Endothelial cell of umbilical vein (primary cell): ENCODE results near the gene DLGAP1. TPM values are rescaled to one million over a fixed set of nuclear protein-coding genes. Genes with fewer than 3 reads are reported as not detected.

ENCODE experiments used
- BruUV-seq: library from RNA; stranded (reverse); fragments of 400-500 nt; replicated peaks from 2 replicates; lab custom pipeline; 2021; lab: Mats Ljungman, UMichigan
- CTCF ChIA-PET: fragments of 300-600, 350-600 bp; sonication (Branson Sonifier 250); formaldehyde crosslinking; loops from one replicate; lab custom pipeline; 2021; ENCODE audit warnings: antibody characterized with exemption, inconsistent platforms; lab: Charles Lee
- POLR2A ChIA-PET: fragments of 300-600, 350-600 bp; sonication (Branson Sonifier 250); formaldehyde crosslinking; loops from one replicate; lab custom pipeline; 2021; ENCODE audit warnings: antibody characterized with exemption, inconsistent platforms; lab: Charles Lee
- DNase-seq: peaks from one replicate; pipeline ENCODE4 v3.0.0-alpha.2; 2011; ENCODE audit warnings: low read depth, low spot score
- FAIRE-seq: peaks from 2 replicates; lab custom pipeline; 2011; peaks lifted over from hg19 to GRCh38; lab: Jason Lieb, UNC
- H2AFZ ChIP-seq: 2 replicates; pipeline ENCODE4 v1.6.0; 2012; ENCODE audit warnings: low read depth, low read length, control low read depth, inconsistent platforms
- H3K27ac ChIP-seq: 2 replicates; pipeline ENCODE4 v1.5.1; 2011; ENCODE audit warnings: low read depth, mild to moderate bottlenecking, control low read depth, low read length, moderate library complexity; ENCODE audit not compliant: insufficient read depth
- H3K27me3 ChIP-seq, 2 experiments: 2 replicates each; pipeline versions ENCODE4 v1.6.0 to v1.6.1; 2011; ENCODE audit warnings: low read length in 2 of 2, mixed read lengths in 1 of 2; ENCODE audit not compliant: control insufficient read depth in 2 of 2, insufficient read depth in 2 of 2
- H3K36me3 ChIP-seq, 2 experiments: 2 replicates in 1 of 2; 3 replicates in 1 of 2; pipeline ENCODE4 v1.5.1; 2011; ENCODE audit warnings: low read length in 2 of 2, mild to moderate bottlenecking in 1 of 2, moderate library complexity in 1 of 2; ENCODE audit not compliant: control insufficient read depth in 2 of 2, insufficient read depth in 2 of 2; ENCODE audit errors: extremely low read depth in 1 of 2
- H3K4me1 ChIP-seq: 3 replicates; pipeline ENCODE4 v1.5.1; 2011; ENCODE audit warnings: mild to moderate bottlenecking, low read length; ENCODE audit not compliant: control insufficient read depth, insufficient read depth; ENCODE audit errors: extremely low read depth
- H3K4me2 ChIP-seq: 2 replicates; pipeline ENCODE4 v1.6.1; 2011; ENCODE audit warnings: low read length, control low read depth, mixed read lengths; ENCODE audit not compliant: insufficient read depth
- H3K4me3 ChIP-seq, 3 experiments: fragments of 200-600 bp in 1 of 3; sonication (generic), shearing (Covaris generic) in 1 of 3; replicated peaks in 1 of 3; 2 replicates each; pipeline ENCODE4 v1.5.1; 2011 to 2016; ENCODE audit warnings: control low read depth in 3 of 3, low read length in 3 of 3, mild to moderate bottlenecking in 2 of 3, inconsistent platforms in 1 of 3, low read depth in 1 of 3, moderate library complexity in 1 of 3; ENCODE audit not compliant: insufficient read depth in 1 of 3
- H3K79me2 ChIP-seq: 2 replicates; pipeline ENCODE4 v1.6.0; 2012; ENCODE audit warnings: low read length, inconsistent platforms; ENCODE audit not compliant: control insufficient read depth, insufficient read depth
- H3K9ac ChIP-seq: replicated peaks from 2 replicates; pipeline ENCODE3; 2011; ENCODE audit warnings: low read length, control low read depth; ENCODE audit not compliant: insufficient read depth; ENCODE audit errors: extremely low read depth
- H3K9me1 ChIP-seq: replicated peaks from 3 replicates; pipeline ENCODE4 v1.6.0; 2011; ENCODE audit warnings: mild to moderate bottlenecking, low read length; ENCODE audit not compliant: control insufficient read depth, insufficient read depth; ENCODE audit errors: extremely low read depth
- H3K9me3 ChIP-seq: replicated peaks from 2 replicates; pipeline ENCODE4 v1.5.1; 2012; ENCODE audit warnings: low read length, inconsistent platforms; ENCODE audit not compliant: control insufficient read depth, insufficient read depth
- H4K20me1 ChIP-seq: replicated peaks from 2 replicates; pipeline ENCODE3; 2011; ENCODE audit warnings: mild to moderate bottlenecking, low read length; ENCODE audit not compliant: control insufficient read depth, insufficient read depth; ENCODE audit errors: extremely low read depth
- EZH2 ChIP-seq: IDR thresholded peaks from 2 replicates; pipeline ENCODE4 v1.6.1; 2012; ENCODE audit warnings: borderline replicate concordance, low read depth, mild to moderate bottlenecking, moderate library complexity, low read length, inconsistent platforms; ENCODE audit not compliant: severe bottlenecking
- FOS ChIP-seq: IDR thresholded peaks from 2 replicates; pipeline ENCODE4 v1.6.1; 2011; ENCODE audit warnings: mild to moderate bottlenecking, low read length, moderate library complexity, borderline replicate concordance; ENCODE audit not compliant: insufficient read depth
- GATA2 ChIP-seq: IDR thresholded peaks from 2 replicates; pipeline ENCODE4 v1.7.0; 2011; ENCODE audit warnings: low read depth, mild to moderate bottlenecking, moderate library complexity, mixed read lengths, low read length; ENCODE audit not compliant: insufficient read length, insufficient read depth
- JUN ChIP-seq: IDR thresholded peaks from 2 replicates; pipeline ENCODE4 v1.6.1; 2011; ENCODE audit warnings: borderline replicate concordance, low read depth; ENCODE audit not compliant: insufficient read length, insufficient read depth
- MYC ChIP-seq: IDR thresholded peaks from one replicate; pipeline ENCODE4 v1.6.1; 2011; ENCODE audit warnings: mild to moderate bottlenecking, low read depth, low read length
- POLR2A ChIP-seq: IDR thresholded peaks from 2 replicates; pipeline ENCODE4 v1.6.1; 2012; ENCODE audit warnings: low read depth, mild to moderate bottlenecking, control low read depth, low read length
- POLR2AphosphoS5 ChIP-seq: IDR thresholded peaks from 2 replicates; pipeline ENCODE4 v1.6.1; 2012; ENCODE audit warnings: low read depth, mild to moderate bottlenecking, control low read depth, low read length, moderate library complexity; ENCODE audit not compliant: insufficient read depth
- dilution Hi-C: fragments of 300-500 bp; cut with MboI; formaldehyde crosslinking; loops from one replicate; pipeline ENCODE4 v1.15.0; 2019; ENCODE audit warnings: low sequenced_read_pairs; ENCODE audit not compliant: extremely low pct_ligation_motif_present
- intact Hi-C: fragments of 100-400 bp; cut with micrococcal nuclease; formaldehyde crosslinking; loops from one replicate; pipeline ENCODE4 v1.10.0; 2022
- polyA plus RNA-seq, 4 experiments: library from polyadenylated mRNA; depleted of rRNA in 3 of 4; stranded (reverse) in 3 of 4; unstranded in 1 of 4; fragments of >200 nt; gene quantifications; 2 replicates each; pipeline versions ENCODE4 v1.2.1 to v1.2.3, GENCODE V29; 2011 to 2012; ENCODE audit warnings: missing spikeins in 1 of 4
- total RNA-seq: library from RNA; stranded (reverse); gene quantifications from 2 replicates; pipeline ENCODE4 v1.2.3, GENCODE V29; 2021
- TF ChIP-seq, protein P1 (sequence below), 2 donors: IDR thresholded peaks; 1 replicate in 1 of 2; 2 replicates in 1 of 2; pipeline ENCODE4 v1.5.1; 2011; ENCODE audit warnings: low read length in 2 of 2, mild to moderate bottlenecking in 2 of 2, moderate library complexity in 2 of 2, control low read depth in 1 of 2, inconsistent platforms in 1 of 2, low read depth in 1 of 2; ENCODE audit not compliant: insufficient read depth in 1 of 2; ENCODE audit errors: extremely low read depth in 1 of 2
- TF ChIP-seq, protein P2 (sequence below): IDR thresholded peaks from 2 replicates; pipeline ENCODE4 v1.6.1; 2011; ENCODE audit not compliant: insufficient read depth, insufficient read length

Gene DLGAP1
- total and polyA plus RNA-seq, 2 donors (not counting 3 experiments of a cell fraction or from before 2014, with no cell fraction given) = 0.04 TPM; not detected in 1

DNA sequence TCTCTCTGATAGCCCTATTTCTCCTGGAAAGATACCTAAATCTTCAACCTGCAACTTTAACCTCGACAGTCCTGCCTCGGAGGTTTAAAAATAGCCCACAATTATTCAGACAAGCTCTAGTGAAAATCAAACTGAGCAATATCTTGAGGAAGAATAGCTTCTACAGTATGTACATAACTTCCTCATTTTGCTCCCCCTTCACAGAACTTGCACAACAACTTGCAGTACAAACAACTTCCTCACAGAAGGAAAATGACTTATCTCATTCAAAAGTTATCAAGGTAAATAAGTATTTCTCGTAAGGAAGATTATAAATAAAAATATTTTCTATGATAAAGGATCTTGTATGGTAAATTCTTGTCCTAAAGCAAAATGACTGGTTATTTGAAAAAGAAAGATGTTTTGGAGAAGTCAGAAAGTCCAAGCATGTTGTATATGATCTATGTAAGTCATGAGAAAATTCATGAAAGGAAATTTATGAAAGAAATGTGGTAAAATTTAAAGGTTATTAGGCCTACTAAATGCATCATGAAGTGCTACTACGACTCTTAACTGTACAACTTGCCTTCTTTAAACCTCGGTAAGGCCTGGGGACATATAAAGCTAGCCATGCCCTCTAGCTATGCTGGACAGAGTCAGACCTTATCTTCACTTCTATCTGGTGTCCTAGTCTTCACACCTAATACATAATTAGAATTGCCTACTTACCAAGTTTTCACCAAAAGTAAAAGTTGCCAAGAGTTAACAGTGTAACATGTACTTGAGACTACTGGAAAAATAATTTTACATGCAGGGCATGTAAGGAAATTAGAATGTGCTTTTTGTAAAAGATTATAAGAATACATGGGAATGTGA lies 394.5 kb downstream of the DLGAP1 start:
- intact Hi-C loops (no loop called here), dilution Hi-C loops (no loop called here)
- no peak for FAIRE-seq

More for the DNA sequence above, 394.5 kb downstream of the DLGAP1 start:
- ChIA-PET POLR2A (no interaction called here), CTCF (no interaction called here)
- Histone ChIP-seq H3K79me2 (no peaks in the 10 kb centered on the region), H3K4me1 (no peaks in the 10 kb centered on the region), H3K4me2 (no peak overlapping the region), H3K9me1 (no peaks in the 10 kb centered on the region), H3K4me3 (no peak overlapping the region), H3K9ac (no peak overlapping the region), H2AFZ (no peak overlapping the region), H3K27ac (no peak overlapping the region), H3K36me3 (no peaks in the 10 kb centered on the region), H3K27me3 (no peaks in the 10 kb centered on the region), H4K20me1 (no peaks in the 10 kb centered on the region), H3K9me3 (no peaks in the 10 kb centered on the region)
- no peak for TF ChIP-seq GATA2
- no peak for TF ChIP-seq JUN
- TF ChIP-seq POLR2AphosphoS5 = no peak
- TF ChIP-seq, protein P1, sequence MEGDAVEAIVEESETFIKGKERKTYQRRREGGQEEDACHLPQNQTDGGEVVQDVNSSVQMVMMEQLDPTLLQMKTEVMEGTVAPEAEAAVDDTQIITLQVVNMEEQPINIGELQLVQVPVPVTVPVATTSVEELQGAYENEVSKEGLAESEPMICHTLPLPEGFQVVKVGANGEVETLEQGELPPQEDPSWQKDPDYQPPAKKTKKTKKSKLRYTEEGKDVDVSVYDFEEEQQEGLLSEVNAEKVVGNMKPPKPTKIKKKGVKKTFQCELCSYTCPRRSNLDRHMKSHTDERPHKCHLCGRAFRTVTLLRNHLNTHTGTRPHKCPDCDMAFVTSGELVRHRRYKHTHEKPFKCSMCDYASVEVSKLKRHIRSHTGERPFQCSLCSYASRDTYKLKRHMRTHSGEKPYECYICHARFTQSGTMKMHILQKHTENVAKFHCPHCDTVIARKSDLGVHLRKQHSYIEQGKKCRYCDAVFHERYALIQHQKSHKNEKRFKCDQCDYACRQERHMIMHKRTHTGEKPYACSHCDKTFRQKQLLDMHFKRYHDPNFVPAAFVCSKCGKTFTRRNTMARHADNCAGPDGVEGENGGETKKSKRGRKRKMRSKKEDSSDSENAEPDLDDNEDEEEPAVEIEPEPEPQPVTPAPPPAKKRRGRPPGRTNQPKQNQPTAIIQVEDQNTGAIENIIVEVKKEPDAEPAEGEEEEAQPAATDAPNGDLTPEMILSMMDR (IDR thresholded peaks at IDR 0.05; ENCODE audit: extremely low read depth in 1 of 2, insufficient read depth in 1 of 2, low read depth in 1 of 2, low read length in 2 of 2) = no peak
- no peak for TF ChIP-seq POLR2A
- no peak for TF ChIP-seq MYC
- TF ChIP-seq, protein P2, sequence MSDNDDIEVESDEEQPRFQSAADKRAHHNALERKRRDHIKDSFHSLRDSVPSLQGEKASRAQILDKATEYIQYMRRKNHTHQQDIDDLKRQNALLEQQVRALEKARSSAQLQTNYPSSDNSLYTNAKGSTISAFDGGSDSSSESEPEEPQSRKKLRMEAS = no peak
- TF ChIP-seq EZH2 = no peak
- TF ChIP-seq FOS = no peak
- no peak for DNase-seq
- BruUV-seq = no TSS peak
